Measurements from ENCODE around the gene CFLAR.
A peak's percentile ranks its signal among the peaks of the same experiment; 100 is the strongest.
"Not testable (repeated sequence)": the region's sequence is repeated elsewhere in the genome, so short reads cannot be mapped to it uniquely, and the experiment has no call there.

Gene CFLAR

DNA sequence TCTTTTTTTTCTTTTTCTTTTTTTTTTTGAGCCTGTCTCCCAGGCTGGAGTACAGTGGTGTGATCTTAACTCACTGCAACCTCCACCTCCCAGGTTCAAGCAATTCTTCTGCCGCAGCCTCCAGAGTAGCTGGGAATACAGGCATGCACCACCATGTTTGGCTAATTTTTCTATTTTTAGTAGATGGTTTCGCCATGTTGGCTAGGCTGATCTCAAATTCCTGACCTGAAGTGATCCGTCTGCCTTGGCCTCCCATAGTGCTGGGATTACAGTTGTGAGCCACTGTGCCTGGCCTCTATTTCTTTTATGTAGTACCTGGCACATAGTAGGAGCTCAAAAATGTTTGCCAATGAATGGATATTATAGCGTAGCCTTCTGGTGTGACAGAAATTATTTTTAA, 6.8 kb upstream of the CFLAR start:
- DNase-seq (ENCODE audit: low read depth): no peak
- H3K4me3 ChIP-seq (ENCODE audit: low read length): no peak overlapping the region
- TF ChIP-seq, protein P1, sequence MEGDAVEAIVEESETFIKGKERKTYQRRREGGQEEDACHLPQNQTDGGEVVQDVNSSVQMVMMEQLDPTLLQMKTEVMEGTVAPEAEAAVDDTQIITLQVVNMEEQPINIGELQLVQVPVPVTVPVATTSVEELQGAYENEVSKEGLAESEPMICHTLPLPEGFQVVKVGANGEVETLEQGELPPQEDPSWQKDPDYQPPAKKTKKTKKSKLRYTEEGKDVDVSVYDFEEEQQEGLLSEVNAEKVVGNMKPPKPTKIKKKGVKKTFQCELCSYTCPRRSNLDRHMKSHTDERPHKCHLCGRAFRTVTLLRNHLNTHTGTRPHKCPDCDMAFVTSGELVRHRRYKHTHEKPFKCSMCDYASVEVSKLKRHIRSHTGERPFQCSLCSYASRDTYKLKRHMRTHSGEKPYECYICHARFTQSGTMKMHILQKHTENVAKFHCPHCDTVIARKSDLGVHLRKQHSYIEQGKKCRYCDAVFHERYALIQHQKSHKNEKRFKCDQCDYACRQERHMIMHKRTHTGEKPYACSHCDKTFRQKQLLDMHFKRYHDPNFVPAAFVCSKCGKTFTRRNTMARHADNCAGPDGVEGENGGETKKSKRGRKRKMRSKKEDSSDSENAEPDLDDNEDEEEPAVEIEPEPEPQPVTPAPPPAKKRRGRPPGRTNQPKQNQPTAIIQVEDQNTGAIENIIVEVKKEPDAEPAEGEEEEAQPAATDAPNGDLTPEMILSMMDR (conservative IDR thresholded peaks at IDR 0.05; ENCODE audit: low read length): no peak

- TF ChIP-seq, protein P1 (conservative IDR thresholded peaks at IDR 0.05; ENCODE audit: low read length): no peak
- H3K4me3 ChIP-seq (ENCODE audit: low read length): no peak overlapping the region
These were observed 5.3 kb upstream of the CFLAR start for GRCh38 chr2:201110615-201111014.

DNA sequence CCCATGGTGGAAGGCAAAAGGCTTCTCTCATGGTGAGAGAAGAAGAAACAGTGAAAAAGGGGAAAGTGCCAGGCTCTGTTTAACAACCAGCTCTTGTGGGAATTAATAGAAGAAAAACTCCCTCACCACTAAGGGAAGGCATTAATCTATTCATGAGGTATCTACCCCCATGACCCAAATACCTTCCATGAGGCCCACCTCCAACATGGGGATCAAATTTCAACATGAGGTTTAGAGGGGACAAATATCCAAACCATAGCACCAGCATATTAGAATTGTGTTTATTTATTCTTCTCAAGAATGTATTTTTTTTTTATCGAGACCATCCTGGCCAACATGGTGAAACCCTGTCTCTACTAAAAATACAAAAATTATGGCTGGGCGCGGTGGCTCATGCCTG, 4.9 kb upstream of the CFLAR start:
- DNase-seq (ENCODE audit: low read depth): no peak
- TF ChIP-seq, protein P1 (conservative IDR thresholded peaks at IDR 0.05; ENCODE audit: low read length): no peak
- no peak overlapping the region for H3K4me3 ChIP-seq (ENCODE audit: low read length)

More at GRCh38 chr2:201110615-201111014, 5.3 kb upstream of the CFLAR start:
- no peak for DNase-seq (ENCODE audit: low read depth)

- TF ChIP-seq, protein P1 (conservative IDR thresholded peaks at IDR 0.05; ENCODE audit: low read length): no peak
- no peak overlapping the region for H3K4me3 ChIP-seq (ENCODE audit: low read length)
- no peak for DNase-seq (ENCODE audit: low read depth)
These were observed 1.6 kb upstream of the CFLAR start for GRCh38 chr2:201114350-201114749.

DNA sequence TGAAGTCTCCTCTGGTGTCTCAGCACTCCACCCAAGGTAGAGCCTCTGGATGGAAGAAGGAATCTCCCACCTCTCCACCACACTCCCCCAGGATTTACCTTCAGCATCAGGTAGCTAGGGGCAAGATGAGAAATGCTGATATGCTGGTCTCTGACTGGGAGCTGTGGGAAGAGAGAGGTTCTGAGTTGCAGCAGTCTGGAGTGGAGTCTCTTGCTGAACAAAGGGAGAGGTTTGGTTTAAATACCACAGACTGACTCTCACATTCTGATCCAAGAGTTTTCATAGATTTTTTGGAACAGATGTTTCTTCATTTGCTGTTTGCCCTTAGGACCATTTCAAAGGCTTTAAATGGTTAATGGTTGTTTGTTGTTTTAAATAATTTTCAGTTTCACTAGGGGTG, 1.1 kb upstream of the CFLAR start:
- peak; percentile 56 for DNase-seq (ENCODE audit: low read depth)
- peak overlapping the region; percentile 4; the same call in 1 of the 2 replicates for H3K4me3 ChIP-seq (ENCODE audit: low read length)
- TF ChIP-seq, protein P1 (conservative IDR thresholded peaks at IDR 0.05; ENCODE audit: low read length): no peak

GRCh38 chr2:201116959-201117734, 1.2 kb downstream of the CFLAR start:
- DNase-seq (ENCODE audit: low read depth): peak; percentile 90
- TF ChIP-seq, protein P1 (conservative IDR thresholded peaks at IDR 0.05; ENCODE audit: low read length): peak; percentile 52
- H3K4me3 ChIP-seq (ENCODE audit: low read length): peak overlapping the region; percentile 71

GRCh38 chr2:201117735-201118094, 1.8 kb downstream of the CFLAR start:
- peak overlapping the region; percentile 71 for H3K4me3 ChIP-seq (ENCODE audit: low read length)
- DNase-seq (ENCODE audit: low read depth): not testable (repeated sequence)

Data from AG10803 (cell line).